NT2/D1 (cell line): ENCODE data around the gene CSNK2A1.

Experiments used
- SUZ12 ChIP-seq: IDR thresholded peaks from 2 replicates; pipeline ENCODE4 v1.6.1; 2011; ENCODE audit not compliant: insufficient read length, insufficient read depth; ENCODE audit errors: extremely low read depth
- YY1 ChIP-seq: IDR thresholded peaks from 2 replicates; pipeline ENCODE4 v1.6.1; 2011; ENCODE audit not compliant: insufficient read length, insufficient read depth
- ZNF274 ChIP-seq: IDR thresholded peaks from 2 replicates; pipeline ENCODE4 v1.6.1; 2011; ENCODE audit warnings: mild to moderate bottlenecking, low read depth, low read length

- TF ChIP-seq ZNF274: no peak
- TF ChIP-seq YY1: no peak
- TF ChIP-seq SUZ12: no peak
Observed at GRCh38 chr20:539848-540247, 3.7 kb downstream of the CSNK2A1 start.
